ENCODE data around the gene ORC3.
"Not testable (repeated sequence)": the region's sequence is repeated elsewhere in the genome, so short reads cannot be mapped to it uniquely, and the experiment has no call there.

The ORC3 gene

DNA sequence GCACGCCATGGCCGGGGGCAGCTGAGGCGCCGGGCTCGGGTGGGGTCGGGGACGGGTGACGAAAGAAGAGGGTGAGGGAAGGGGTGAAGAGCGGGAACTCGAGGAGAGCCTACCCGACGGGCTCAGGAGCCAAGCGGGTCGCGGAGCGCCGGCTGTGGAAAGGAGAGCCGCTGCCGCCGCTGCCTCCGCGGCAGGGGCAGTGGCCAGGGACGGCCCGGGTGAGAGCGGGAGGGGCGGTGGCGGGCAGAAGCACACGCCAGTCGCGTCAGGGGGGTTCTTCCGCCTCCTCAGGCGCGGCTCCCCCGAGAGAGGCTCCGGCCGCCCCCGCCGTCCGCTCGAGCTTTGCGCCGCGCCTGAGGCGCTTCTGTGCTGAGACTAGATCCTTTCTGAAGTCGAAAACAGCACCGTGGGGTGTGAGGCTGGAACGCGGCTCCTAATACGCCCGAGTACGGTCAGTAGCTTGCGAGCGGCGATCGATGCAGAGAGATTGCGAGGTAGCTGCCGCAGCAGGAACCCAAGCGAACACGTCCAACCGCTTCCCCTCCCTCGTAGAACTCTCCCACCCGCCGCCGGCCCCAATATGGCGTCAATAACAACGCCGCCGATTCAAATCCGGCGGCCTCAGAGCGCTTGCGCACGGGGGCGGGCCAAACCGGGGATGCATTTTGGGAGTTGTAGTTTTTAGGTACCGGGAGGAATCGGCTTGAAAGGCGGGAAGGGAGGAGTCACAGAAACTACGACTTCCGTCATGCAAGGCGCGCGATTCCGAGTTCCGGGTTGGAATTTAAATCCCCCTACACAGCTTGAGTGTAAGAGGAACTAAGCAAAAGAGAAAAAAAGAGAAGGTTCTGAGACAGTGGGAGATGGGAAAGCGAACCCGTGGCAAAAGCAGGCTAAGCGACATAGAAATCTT is 112.0 kb downstream of the ORC3 start, which contains the start of gene AKIRIN2:
AKIRIN2 (minus strand) TSS at position 558 of the 913 bp plus-strand sequence; CDS start at position 9, 549 bp downstream.
- H3K27me3 Mint-ChIP-seq: no peaks in the 10 kb centered on the region
- ATAC-seq (peak; percentile 72), DNase-seq (peak; percentile 95)
- H3K36me3 Mint-ChIP-seq (ENCODE audit: low read depth): peaks cover 24% of the 10 kb centered on the region
- peak within 1 kb of the TSS; percentile 94 for H3K27ac Mint-ChIP-seq
- H3K4me1 Mint-ChIP-seq: peaks cover 47% of the 10 kb centered on the region
- peak within 1 kb of the TSS; percentile 97 for H3K4me3 Mint-ChIP-seq
- H3K9me3 Mint-ChIP-seq: no peaks in the 10 kb centered on the region

DNA sequence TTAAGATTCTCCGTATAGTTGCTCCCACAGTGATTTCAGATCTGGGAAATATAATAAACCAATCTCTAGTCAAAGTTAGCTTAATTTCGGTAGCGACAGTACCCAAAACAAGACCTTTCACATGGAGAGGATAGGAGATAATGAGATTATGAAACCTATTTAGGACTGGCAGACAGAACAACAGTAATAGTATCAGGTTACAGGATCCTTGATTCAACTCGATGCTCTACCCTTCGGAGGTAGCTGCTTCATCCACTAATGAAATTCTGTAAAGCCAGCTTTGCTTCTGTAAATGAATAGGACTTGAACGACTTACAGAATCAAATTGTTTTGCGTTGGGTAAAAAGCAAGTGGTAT is 112.6 kb downstream of the ORC3 start:
- H3K27me3 Mint-ChIP-seq: no peaks in the 10 kb centered on the region
- peak overlapping the region; percentile 97 for H3K4me3 Mint-ChIP-seq
- H3K27ac Mint-ChIP-seq: peak overlapping the region; percentile 94
- no peaks in the 10 kb centered on the region for H3K9me3 Mint-ChIP-seq
- peaks cover 20% of the 10 kb centered on the region for H3K36me3 Mint-ChIP-seq (ENCODE audit: low read depth)
- DNase-seq (no peak), ATAC-seq (no peak)
- H3K4me1 Mint-ChIP-seq: peaks cover 40% of the 10 kb centered on the region

DNA sequence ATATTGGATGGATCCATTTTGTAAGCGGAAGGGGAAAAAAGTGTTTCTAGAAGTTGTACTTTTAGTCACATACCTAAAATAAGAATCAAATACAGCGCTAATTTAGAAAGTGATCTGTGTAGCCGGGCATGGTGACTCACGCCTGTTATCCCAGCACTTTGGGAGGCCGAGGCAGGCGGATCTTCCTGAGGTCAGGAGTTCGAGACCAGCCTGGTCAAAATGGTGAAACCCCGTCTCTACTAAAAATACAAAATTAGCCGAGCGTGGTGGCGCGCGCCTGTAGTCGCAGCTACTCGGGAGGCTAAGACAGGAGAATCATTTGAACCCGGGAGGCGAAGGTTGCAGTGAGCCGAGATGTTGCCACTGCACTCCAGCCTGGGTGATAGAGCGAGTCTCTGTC is 113.1 kb downstream of the ORC3 start:
- peaks cover 36% of the 10 kb centered on the region for H3K4me1 Mint-ChIP-seq
- H3K9me3 Mint-ChIP-seq, H3K27me3 Mint-ChIP-seq, DNase-seq, ATAC-seq: not testable (repeated sequence)
- peaks cover 15% of the 10 kb centered on the region for H3K36me3 Mint-ChIP-seq (ENCODE audit: low read depth)
- H3K4me3 Mint-ChIP-seq: peak overlapping the region; percentile 97
- peak overlapping the region; percentile 94 for H3K27ac Mint-ChIP-seq

DNA sequence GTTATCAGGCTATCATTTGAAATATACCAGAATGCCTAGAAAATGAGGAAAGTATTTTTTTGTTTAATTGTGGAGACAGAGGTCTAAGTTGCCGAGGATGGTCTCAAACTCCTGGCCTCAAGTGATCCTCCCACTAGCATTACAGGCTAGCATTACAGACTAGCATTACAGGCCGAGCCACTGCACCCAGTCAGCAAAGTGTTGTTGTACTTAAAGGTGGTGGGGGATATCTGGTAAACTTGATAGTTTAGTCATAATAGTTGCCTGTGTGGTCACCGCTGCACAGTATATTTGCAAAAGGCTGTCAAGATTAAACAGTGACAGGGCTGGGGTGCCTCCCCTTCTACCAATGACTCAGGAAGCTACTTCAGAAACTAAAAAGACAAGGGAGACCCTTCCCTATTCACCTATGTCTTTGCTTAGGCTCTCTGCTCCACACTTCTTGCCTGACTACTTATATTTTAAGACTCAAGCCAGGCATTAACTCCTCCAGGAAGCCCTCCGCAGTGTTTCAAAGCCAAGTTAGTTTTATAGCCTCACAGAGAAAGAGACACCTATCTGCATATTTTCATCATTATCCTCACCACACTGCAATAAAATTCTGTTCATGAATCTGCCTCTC is 115.2 kb downstream of the ORC3 start:
- Mint-ChIP-seq H3K4me1 (peaks cover 19% of the 10 kb centered on the region), H3K27me3 (no peaks in the 10 kb centered on the region), H3K4me3 (no peak overlapping the region), H3K36me3 (ENCODE audit: low read depth) (peaks cover 8% of the 10 kb centered on the region), H3K27ac (peak overlapping the region; percentile 3), H3K9me3 (no peaks in the 10 kb centered on the region)
- ATAC-seq (peak; percentile 70), DNase-seq (peak; percentile 44)

DNA sequence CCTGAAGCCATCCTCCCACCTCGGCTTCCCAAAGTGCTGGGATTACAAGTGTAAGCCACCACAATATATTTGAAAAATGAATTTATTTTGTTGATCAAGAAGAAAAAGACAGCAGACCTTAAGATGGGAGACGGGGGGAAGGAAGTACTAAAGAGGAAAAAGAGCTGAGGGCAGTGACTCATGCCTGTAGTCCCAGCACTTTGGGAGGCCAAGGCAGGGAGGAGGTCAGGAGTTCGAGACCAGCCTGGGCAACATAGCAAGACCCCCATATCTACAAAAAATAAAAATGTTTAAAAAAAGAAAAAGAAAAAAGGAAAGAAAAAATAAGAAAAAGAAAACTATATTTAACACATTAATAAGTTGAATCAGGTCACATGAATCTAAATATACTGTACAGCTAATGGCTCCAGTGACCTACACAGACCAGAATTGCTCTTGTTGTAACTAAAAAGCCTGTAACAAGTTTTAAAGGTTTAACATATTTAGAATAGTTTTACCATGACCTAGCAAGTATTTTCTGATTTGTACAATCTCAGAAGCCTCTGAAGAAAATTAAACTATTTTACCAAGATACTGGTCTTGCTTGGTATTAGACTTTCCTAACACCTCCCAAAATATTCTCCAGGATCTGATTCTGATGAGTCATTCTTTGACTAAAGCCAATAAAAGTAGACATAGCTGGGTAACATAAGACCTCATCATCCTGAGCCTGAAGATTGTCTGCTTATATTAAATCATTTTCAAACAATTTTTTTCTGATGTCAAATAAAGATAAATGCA is 116.4 kb downstream of the ORC3 start:
- Mint-ChIP-seq H3K27ac (no peak overlapping the region), H3K9me3 (no peaks in the 10 kb centered on the region), H3K27me3 (no peaks in the 10 kb centered on the region), H3K36me3 (ENCODE audit: low read depth) (no peaks in the 10 kb centered on the region), H3K4me3 (no peak overlapping the region), H3K4me1 (peaks cover 19% of the 10 kb centered on the region)
- ATAC-seq (no peak), DNase-seq (no peak)

DNA sequence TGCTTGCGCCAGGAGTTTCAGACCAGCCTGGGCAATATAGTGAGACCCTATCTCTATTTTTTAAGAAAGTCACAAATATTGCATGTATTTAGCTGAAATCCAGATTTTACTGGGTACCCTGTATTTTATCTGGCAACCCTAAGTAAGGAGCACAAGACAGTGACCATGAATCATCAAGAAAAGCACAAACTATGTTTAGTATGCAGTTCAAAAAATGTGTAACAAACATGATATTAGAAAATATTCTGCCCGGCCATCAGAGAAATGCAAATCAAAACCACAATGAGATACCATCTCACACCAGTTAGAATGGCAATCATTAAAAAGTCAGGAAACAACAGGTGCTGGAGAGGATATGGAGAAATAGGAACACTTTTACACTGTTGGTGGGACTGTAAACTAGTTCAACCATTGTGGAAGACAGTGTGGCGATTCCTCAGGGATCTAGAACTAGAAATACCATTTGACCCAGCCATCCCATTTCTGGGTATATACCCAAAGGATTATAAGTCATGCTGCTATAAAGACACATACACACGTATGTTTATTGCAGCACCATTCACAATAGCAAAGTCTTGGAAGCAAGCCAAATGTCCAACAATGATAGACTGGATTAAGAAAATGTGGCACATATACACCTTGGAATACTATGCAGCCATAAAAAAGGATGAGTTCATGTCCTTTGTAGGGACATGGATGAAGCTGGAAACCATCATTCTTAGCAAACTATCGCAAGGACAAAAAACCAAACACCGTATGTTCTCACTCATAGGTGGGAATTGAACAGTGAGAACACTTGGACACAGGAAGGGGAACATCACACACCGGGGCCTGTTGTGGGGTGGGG is 118.9 kb downstream of the ORC3 start:
- not testable (repeated sequence) for H3K4me3 Mint-ChIP-seq; H3K36me3 Mint-ChIP-seq (ENCODE audit: low read depth); H3K9me3 Mint-ChIP-seq; H3K27ac Mint-ChIP-seq; ATAC-seq; H3K27me3 Mint-ChIP-seq; H3K4me1 Mint-ChIP-seq; DNase-seq

DNA sequence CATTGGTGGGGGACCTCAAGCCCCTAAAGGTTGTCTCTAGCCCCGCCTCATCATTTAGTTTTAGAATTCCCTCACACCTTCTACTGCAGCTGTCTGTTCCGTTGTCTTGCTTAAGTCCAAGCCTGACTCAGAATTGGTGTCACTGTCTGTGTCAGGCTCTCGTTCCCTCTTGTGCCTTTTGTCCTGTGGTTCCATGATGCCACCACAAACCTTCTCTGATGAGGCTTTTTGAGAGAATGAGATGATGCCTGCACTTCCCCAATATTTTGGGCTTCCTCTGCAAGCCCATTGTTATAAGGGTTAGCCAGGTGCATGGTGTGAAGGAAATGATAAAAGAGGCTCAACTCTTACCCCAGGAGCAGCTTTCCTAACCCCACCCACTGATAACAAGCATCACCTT is 120.2 kb downstream of the ORC3 start:
- DNase-seq (no peak), ATAC-seq (no peak)
- no peaks in the 10 kb centered on the region for H3K9me3 Mint-ChIP-seq
- no peaks in the 10 kb centered on the region for H3K36me3 Mint-ChIP-seq (ENCODE audit: low read depth)
- no peak overlapping the region for H3K27ac Mint-ChIP-seq
- H3K27me3 Mint-ChIP-seq: no peaks in the 10 kb centered on the region
- no peak overlapping the region for H3K4me3 Mint-ChIP-seq
- peaks cover 11% of the 10 kb centered on the region for H3K4me1 Mint-ChIP-seq

DNA sequence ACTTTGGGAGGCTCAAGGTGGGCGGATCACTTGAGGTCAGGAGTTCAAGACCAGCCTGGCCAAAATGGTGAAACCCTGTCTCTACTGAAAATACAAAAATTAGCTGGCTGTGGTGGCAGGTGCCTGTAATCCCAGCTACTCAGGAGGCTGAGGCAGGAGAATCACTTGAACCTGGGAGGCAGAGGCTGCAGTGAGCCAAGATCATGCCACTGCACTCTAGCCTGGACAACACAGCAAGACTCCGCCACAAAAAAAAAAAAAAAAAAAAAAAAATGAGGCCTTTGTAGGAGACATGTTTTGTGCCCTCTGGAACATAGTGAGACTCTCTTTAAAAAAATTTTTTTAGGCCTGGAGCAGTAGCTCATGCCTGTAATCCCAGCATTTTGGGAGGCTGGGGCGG is 122.8 kb downstream of the ORC3 start:
- ATAC-seq; H3K4me3 Mint-ChIP-seq; H3K9me3 Mint-ChIP-seq; H3K36me3 Mint-ChIP-seq (ENCODE audit: low read depth); H3K27me3 Mint-ChIP-seq; DNase-seq; H3K27ac Mint-ChIP-seq; H3K4me1 Mint-ChIP-seq: not testable (repeated sequence)

DNA sequence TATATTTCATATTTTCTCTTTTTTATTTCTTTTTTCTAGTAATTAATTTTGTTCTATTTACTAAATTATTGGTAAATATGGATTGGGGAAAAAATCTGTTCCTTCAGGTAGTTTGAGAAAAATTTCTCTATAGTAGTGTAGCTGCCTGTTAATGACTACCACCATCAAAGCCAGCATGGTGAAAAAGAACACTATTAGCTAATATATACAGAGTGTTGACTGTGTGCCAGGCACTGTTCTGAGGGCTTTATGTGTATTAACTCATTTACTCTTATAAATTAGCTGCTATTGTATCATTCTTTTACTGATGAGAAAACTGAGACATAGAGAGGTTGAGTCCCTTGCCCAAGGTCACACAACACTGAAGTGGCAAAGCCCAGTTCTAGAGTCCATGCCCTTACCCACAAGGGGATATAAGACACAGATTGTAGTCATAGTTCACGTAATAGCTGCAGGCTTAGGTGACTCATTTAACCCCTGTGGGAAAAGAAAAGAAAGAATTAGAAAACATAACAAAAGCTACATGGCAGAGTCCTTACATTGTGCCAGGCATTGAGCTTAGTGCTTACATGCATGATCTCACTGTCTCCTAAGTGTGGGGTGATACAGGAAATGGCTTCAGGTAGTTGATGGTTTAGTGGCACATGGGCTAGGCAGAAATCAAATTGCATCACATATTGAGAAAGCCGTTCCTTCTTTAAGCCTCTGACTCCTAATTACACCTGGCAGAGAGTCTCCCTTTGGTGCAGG is 124.3 kb downstream of the ORC3 start:
- H3K36me3 Mint-ChIP-seq (ENCODE audit: low read depth): no peaks in the 10 kb centered on the region
- H3K27ac Mint-ChIP-seq: no peak overlapping the region

More for the DNA sequence above, 124.3 kb downstream of the ORC3 start:
- Mint-ChIP-seq H3K4me3 (no peak overlapping the region), H3K27me3 (no peaks in the 10 kb centered on the region), H3K9me3 (no peaks in the 10 kb centered on the region), H3K4me1 (peaks cover 6% of the 10 kb centered on the region)
- DNase-seq: no peak
- ATAC-seq: peak; percentile 82

Measured in activated naive CD8-positive, alpha-beta T cell treated with anti-CD3 and anti-CD28 coated beads, Interleukin-2, amount 50 U/mL, for 24 hours (primary cell).